ENCODE results near the gene OXSR1.
"Not testable (repeated sequence)": the region's sequence is repeated elsewhere in the genome, so short reads cannot be mapped to it uniquely, and the experiment has no call there.

Gene OXSR1

GRCh38 chr3:38143511-38143910, 21.8 kb upstream of the OXSR1 start:
- no peak for DNase-seq

GRCh38 chr3:38146504-38146903, 18.8 kb upstream of the OXSR1 start:
- DNase-seq = no peak

GRCh38 chr3:38147421-38147820, 17.9 kb upstream of the OXSR1 start:
- DNase-seq = no peak

GRCh38 chr3:38148311-38148882, 16.9 kb upstream of the OXSR1 start:
- no peak for DNase-seq

- no peak for DNase-seq
These were observed 15.6 kb upstream of the OXSR1 start for GRCh38 chr3:38149708-38150107.

GRCh38 chr3:38150780-38151528, 14.4 kb upstream of the OXSR1 start:
- DNase-seq = no peak

GRCh38 chr3:38151667-38152265, 13.6 kb upstream of the OXSR1 start:
- no peak for DNase-seq

GRCh38 chr3:38152609-38153008, 12.7 kb upstream of the OXSR1 start:
- DNase-seq = no peak

GRCh38 chr3:38153221-38153620, 12.1 kb upstream of the OXSR1 start:
- DNase-seq = no peak

- no peak for DNase-seq
These were observed 11.3 kb upstream of the OXSR1 start for GRCh38 chr3:38154033-38154494.

- DNase-seq = no peak
These were observed 10.6 kb upstream of the OXSR1 start for GRCh38 chr3:38154625-38155255.

GRCh38 chr3:38155825-38156224, 9.5 kb upstream of the OXSR1 start:
- no peak for DNase-seq

- no peak for DNase-seq
These were observed 8.2 kb upstream of the OXSR1 start for GRCh38 chr3:38157117-38157516.

- peak in 1 of 14 donors; percentile 7 for DNase-seq
These were observed 7.7 kb upstream of the OXSR1 start for GRCh38 chr3:38157595-38157994.

- no peak for DNase-seq
These were observed 6.9 kb upstream of the OXSR1 start for GRCh38 chr3:38158472-38158871.

GRCh38 chr3:38160704-38161103, 4.6 kb upstream of the OXSR1 start:
- DNase-seq = not testable (repeated sequence)

- DNase-seq = no peak
These were observed 2.1 kb upstream of the OXSR1 start for GRCh38 chr3:38163117-38163840.

- DNase-seq = peak in 1 of 14 donors; percentile 45
These were observed 1.3 kb upstream of the OXSR1 start for GRCh38 chr3:38163841-38164642.

GRCh38 chr3:38164643-38164951, 740 bp upstream of the OXSR1 start:
- DNase-seq = no peak

GRCh38 chr3:38165722-38166387, 518 bp downstream of the OXSR1 start:
- DNase-seq = peak in 6 of 14 donors; percentile 40 to 79 (median 60)

- DNase-seq = no peak
These were observed 2.3 kb downstream of the OXSR1 start for GRCh38 chr3:38167591-38167990.
